Measurements from ENCODE around the gene WDR90. TPM values are rescaled to one million over a fixed set of nuclear protein-coding genes. Genes with fewer than 3 reads are reported as not detected.
A peak's percentile ranks its signal among the peaks of the same experiment; 100 is the strongest.

The WDR90 gene
- polyA plus RNA-seq: 0.54 TPM

DNA sequence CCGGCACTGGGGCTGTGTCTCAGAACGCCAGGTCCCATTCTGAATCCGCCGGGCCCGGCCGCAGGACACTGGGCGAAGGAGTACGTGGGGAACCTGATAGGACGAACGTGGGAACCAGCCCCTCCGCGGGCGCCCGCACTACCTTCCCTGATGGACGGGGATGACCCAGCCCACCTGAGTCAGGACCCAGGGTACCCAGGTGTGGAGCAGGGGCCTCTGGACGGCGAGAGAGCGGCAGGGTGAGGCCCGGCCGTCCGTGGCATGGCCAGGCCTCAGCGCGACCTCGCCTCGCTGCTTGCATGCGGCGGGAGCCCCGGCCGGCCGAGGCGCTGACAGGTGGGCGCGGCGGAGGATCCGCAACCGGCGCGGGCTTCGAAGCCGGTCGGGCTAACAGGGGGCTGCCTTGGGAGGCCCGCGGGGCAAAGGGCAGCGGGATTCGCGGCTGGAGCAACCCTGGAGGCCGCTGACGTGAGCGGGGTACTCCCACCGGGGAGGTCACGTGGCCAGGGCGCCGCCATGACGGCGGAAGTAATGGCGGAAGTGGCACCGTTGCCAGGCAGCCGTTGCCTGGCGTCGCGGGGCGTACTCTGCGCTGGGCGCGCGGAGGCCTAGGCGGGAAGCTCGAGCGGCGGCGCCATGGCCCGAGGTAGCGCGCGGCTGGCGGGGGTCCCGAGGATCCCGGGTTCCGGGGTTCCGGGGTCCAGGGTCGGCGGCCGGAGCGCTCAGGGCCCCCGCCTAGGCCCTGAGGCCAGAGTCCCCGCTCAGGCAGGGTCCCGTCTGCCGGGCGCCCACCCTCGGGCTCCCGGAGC is at the start of gene WDR90:
TSS of gene WDR90 (plus strand) at position 585 of the 809 bp plus-strand sequence. CDS start at position 637, 52 bp downstream.
- Mint-ChIP-seq H3K4me1 (peaks cover 0 to 10% (median 7%) of the 10 kb centered on the region in 3 donors), H3K36me3 (no peaks in the 10 kb centered on the region), H3K27ac (peak within 1 kb of the TSS; percentile 74 to 93 (median 92))

GRCh38 chr16:600781-601180 is 48.4 kb upstream of the WDR90 start:
- Mint-ChIP-seq H3K27ac (no peak overlapping the region), H3K27me3 (no peaks in the 10 kb centered on the region), H3K4me1 (peaks cover 0 to 7% (median 6%) of the 10 kb centered on the region in 3 donors)

More for the DNA sequence above, at the start of gene WDR90:
- no peaks in the 10 kb centered on the region for H3K27me3 Mint-ChIP-seq
- no peaks in the 10 kb centered on the region for H3K9me3 Mint-ChIP-seq
- H3K4me3 Mint-ChIP-seq: peak within 1 kb of the TSS; percentile 80 to 93 (median 88)

DNA sequence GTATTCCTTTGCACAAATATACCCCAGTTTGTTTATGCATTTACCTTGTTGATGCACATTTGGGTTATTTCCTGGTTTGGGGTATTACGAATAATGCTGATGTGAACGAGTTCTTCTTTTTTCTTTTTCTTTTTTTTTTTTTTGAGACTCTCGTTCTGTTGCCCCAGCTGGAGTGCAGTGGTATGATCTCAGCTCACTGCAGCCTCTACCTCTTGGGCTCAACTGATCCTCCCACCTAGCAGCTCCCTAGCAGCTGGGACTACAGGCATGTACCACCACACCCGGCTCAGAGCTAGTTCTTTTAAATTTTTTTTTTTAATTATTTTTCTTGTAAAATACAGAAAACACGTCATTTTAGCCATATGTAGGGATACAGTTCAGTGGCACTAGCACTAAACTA is 45.2 kb upstream of the WDR90 start:
- no peak overlapping the region for H3K4me3 Mint-ChIP-seq
- H3K4me1 Mint-ChIP-seq: peaks cover 0 to 7% (median 3%) of the 10 kb centered on the region in 3 donors
- H3K36me3 Mint-ChIP-seq: peaks cover 3% of the 10 kb centered on the region
- no peaks in the 10 kb centered on the region for H3K27me3 Mint-ChIP-seq
- no peaks in the 10 kb centered on the region for H3K9me3 Mint-ChIP-seq
- H3K27ac Mint-ChIP-seq: no peak overlapping the region

More at GRCh38 chr16:600781-601180, 48.4 kb upstream of the WDR90 start:
- H3K9me3 Mint-ChIP-seq: no peaks in the 10 kb centered on the region
- peaks cover 3% of the 10 kb centered on the region for H3K36me3 Mint-ChIP-seq
- no peak overlapping the region for H3K4me3 Mint-ChIP-seq

DNA sequence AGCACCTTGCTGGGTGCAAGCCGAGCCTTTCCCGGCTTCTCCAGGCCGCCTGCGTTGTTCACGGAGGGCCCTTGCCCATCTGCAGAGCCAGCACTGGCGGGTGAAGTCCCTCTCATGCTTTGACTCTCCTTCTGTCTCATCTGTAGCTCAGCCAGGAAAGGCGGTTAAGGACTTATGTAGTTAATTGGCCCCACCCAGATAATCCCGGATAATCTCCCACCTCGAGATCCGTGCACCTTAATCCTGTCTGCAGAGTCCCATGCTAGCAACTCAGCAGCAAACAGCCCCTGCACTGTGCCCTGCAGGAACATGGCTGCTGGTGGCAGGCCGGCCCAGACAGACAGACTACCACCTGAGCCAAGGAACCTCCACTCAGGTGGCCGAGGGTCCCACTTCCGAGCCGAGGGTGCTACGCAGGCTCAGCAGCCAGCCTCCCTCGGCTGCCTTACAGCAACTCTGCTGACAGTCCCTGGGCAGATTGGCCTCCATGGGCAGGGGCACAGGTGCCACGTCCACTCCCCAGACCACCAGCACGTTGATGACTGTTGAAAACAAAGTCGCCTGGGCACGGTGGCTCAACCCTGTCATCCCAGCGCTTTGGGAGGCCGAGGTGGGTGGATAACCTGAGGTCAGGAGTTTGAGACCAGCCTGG is 42.4 kb upstream of the WDR90 start:
- Mint-ChIP-seq H3K27ac (no peak overlapping the region), H3K27me3 (no peaks in the 10 kb centered on the region), H3K9me3 (no peaks in the 10 kb centered on the region), H3K36me3 (peaks cover 5% of the 10 kb centered on the region), H3K4me3 (no peak overlapping the region), H3K4me1 (peaks cover 4 to 8% (median 8%) of the 10 kb centered on the region in 3 donors)

DNA sequence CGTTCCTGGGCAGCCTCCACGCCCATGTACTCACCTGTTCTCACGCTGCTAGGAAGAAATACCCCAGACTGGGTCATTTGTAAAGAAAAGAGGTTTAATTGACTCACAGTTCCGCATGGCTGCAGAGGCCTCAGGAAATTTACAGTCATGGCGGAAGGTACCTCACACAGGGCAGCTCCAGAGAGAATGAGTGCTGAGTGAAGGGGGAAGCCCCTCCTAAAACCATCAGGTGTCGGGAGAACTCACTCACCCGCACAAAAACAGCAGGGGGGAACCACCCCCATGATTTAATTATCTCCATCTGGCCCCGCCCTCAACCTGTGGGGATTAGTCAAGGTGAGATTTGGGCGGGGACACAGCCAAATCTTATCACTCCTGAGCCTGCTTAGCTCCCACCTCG is 41.1 kb upstream of the WDR90 start:
- Mint-ChIP-seq H3K36me3 (peaks cover 5% of the 10 kb centered on the region), H3K4me1 (peaks cover 4 to 8% (median 6%) of the 10 kb centered on the region in 3 donors), H3K4me3 (no peak overlapping the region), H3K27ac (no peak overlapping the region), H3K27me3 (no peaks in the 10 kb centered on the region), H3K9me3 (no peaks in the 10 kb centered on the region)

GRCh38 chr16:609316-609715 is 39.8 kb upstream of the WDR90 start:
- H3K4me1 Mint-ChIP-seq: peaks cover 4 to 10% (median 6%) of the 10 kb centered on the region in 3 donors
- peak overlapping the region in 1 of 4 donors; percentile 17 for H3K4me3 Mint-ChIP-seq
- peaks cover 0 to 3% (median 0%) of the 10 kb centered on the region in 3 donors for H3K9me3 Mint-ChIP-seq
- no peaks in the 10 kb centered on the region for H3K27me3 Mint-ChIP-seq
- peak overlapping the region in 1 of 3 donors; percentile 43 for H3K27ac Mint-ChIP-seq
- peaks cover 2% of the 10 kb centered on the region for H3K36me3 Mint-ChIP-seq

GRCh38 chr16:609984-610383 is 39.2 kb upstream of the WDR90 start:
- H3K36me3 Mint-ChIP-seq: peaks cover 2% of the 10 kb centered on the region
- H3K27ac Mint-ChIP-seq: peak overlapping the region in 1 of 3 donors; percentile 43
- H3K4me1 Mint-ChIP-seq: peaks cover 6 to 10% (median 8%) of the 10 kb centered on the region in 3 donors
- H3K9me3 Mint-ChIP-seq: peaks cover 0 to 3% (median 0%) of the 10 kb centered on the region in 3 donors
- H3K27me3 Mint-ChIP-seq: no peaks in the 10 kb centered on the region
- H3K4me3 Mint-ChIP-seq: no peak overlapping the region

- no peaks in the 10 kb centered on the region for H3K27me3 Mint-ChIP-seq
- H3K36me3 Mint-ChIP-seq: peaks cover 2% of the 10 kb centered on the region
- peak overlapping the region in 2 of 3 donors; percentile 78 to 82 for H3K27ac Mint-ChIP-seq
- peaks cover 10 to 12% (median 10%) of the 10 kb centered on the region in 3 donors for H3K4me1 Mint-ChIP-seq
- no peak overlapping the region for H3K4me3 Mint-ChIP-seq
- peaks cover 0 to 3% (median 0%) of the 10 kb centered on the region in 3 donors for H3K9me3 Mint-ChIP-seq
These were observed 38.4 kb upstream of the WDR90 start for GRCh38 chr16:610513-611381.

DNA sequence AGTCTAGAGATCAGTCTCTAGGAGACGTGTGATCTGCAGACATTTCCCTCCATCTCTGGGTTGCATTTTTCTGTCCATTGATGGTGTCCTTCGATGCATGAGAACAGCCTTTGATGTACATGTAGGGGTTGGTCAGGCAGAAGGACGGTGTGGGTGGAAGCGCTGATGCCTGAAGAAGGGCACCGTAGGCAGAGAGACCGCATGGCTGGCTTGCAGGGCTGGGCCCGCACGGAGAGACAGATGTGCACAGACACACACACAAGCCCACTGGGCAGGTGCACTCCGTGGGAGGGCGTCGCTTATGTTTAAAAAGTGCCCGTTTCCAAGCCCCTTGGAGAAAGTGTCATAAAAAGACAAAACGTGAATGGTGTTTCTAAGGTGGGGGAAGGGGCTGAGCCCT is 34.0 kb upstream of the WDR90 start:
- H3K36me3 Mint-ChIP-seq: peaks cover 4% of the 10 kb centered on the region
- H3K4me3 Mint-ChIP-seq: no peak overlapping the region
- H3K4me1 Mint-ChIP-seq: peaks cover 5 to 10% (median 9%) of the 10 kb centered on the region in 3 donors
- peak overlapping the region in 1 of 3 donors; percentile 46 for H3K27ac Mint-ChIP-seq
- no peaks in the 10 kb centered on the region for H3K27me3 Mint-ChIP-seq
- peaks cover 0 to 3% (median 0%) of the 10 kb centered on the region in 3 donors for H3K9me3 Mint-ChIP-seq

- peaks cover 2 to 6% (median 6%) of the 10 kb centered on the region in 3 donors for H3K4me1 Mint-ChIP-seq
- peaks cover 0 to 3% (median 0%) of the 10 kb centered on the region in 3 donors for H3K9me3 Mint-ChIP-seq
- peaks cover 2% of the 10 kb centered on the region for H3K36me3 Mint-ChIP-seq
- H3K27me3 Mint-ChIP-seq: no peaks in the 10 kb centered on the region
- H3K4me3 Mint-ChIP-seq: no peak overlapping the region
- H3K27ac Mint-ChIP-seq: no peak overlapping the region
These were observed 32.2 kb upstream of the WDR90 start for GRCh38 chr16:616733-617586.

DNA sequence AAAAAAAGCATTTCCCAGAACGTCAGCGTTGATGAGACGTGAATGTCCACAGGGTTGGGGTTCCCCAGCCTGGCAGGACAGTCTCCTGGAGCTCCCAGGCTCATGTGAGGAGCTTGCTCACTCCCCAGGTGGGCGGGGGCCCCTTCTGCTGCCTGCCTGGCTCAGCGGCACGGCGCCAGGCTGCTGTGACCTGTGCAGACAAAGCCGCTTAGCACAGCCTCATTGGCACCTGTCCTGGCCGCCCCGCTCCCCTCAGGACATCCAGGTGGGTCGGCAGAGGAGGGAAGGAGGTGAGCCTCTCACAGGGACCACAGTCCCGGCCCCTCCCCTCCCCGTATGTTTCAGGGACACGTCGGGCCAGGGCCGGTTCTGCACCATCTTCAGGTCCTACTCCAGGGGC is 31.3 kb upstream of the WDR90 start:
- Mint-ChIP-seq H3K27me3 (no peaks in the 10 kb centered on the region), H3K4me3 (no peak overlapping the region), H3K4me1 (peaks cover 2 to 6% (median 6%) of the 10 kb centered on the region in 3 donors), H3K9me3 (peaks cover 0 to 3% (median 0%) of the 10 kb centered on the region in 3 donors), H3K27ac (no peak overlapping the region), H3K36me3 (peaks cover 2% of the 10 kb centered on the region)

- Mint-ChIP-seq H3K27me3 (no peaks in the 10 kb centered on the region), H3K4me3 (no peak overlapping the region), H3K4me1 (peaks cover 2 to 6% (median 6%) of the 10 kb centered on the region in 3 donors), H3K36me3 (peaks cover 2% of the 10 kb centered on the region), H3K27ac (no peak overlapping the region), H3K9me3 (no peaks in the 10 kb centered on the region)
These were observed 29.6 kb upstream of the WDR90 start for GRCh38 chr16:619476-620100.

- Mint-ChIP-seq H3K4me3 (no peak overlapping the region), H3K4me1 (peaks cover 0 to 2% (median 0%) of the 10 kb centered on the region in 3 donors), H3K36me3 (peaks cover 2% of the 10 kb centered on the region), H3K27me3 (no peaks in the 10 kb centered on the region), H3K9me3 (no peaks in the 10 kb centered on the region), H3K27ac (no peak overlapping the region)
These were observed 28.3 kb upstream of the WDR90 start for GRCh38 chr16:620700-621525.
